NCI-H146 treated with DMSO at 0.1 percent for 48 hours (cell line): Measurements from ENCODE around the gene USP5.
A peak's percentile ranks its signal among the peaks of the same experiment; 100 is the strongest.

Experiments
- DNase-seq: peaks from one replicate; lab custom pipeline; 2025; ENCODE audit not compliant: unreplicated experiment; lab: John Stamatoyannopoulos, UW

Gene USP5

DNA sequence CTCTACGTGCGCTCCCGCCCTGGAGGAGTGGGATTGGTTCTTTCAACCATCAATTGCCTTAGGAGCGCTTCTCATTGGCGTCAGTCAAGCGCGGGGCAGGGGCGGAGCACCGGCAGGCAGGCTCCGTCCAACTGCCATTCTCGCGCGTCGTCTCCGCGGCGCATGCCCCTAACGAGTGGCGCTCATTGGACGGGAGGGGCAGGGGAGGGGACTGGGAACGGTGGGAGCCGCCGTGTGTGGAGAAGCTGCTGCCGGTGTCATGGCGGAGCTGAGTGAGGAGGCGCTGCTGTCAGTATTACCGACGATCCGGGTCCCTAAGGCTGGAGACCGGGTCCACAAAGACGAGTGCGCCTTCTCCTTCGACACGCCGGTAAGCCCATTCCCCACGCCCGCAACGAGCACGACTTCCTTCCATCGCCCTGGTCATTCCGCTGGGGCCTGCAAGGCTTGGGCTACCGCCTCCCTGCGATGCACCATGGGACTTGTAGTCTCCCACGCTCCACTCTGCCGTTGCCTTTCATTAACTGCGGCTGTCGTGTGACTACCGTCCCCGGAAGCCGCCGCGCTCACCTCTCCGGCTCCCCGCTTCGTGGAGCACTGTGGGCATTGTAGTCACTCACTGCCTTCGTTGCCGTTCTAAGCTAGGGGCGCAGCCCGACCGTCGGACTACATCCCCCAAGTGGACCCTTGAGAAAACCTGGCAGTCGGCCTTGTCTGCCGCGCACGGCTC lies at the start of gene USP5:
USP5 (plus strand) TSS at position 230 of the 730 bp plus-strand sequence; CDS start at position 260, 30 bp downstream.
- peak; percentile 100 for DNase-seq

GRCh38 chr12:6807170-6807569 lies 44.8 kb upstream of the USP5 start:
- DNase-seq = no peak

- DNase-seq = no peak
These were observed 42.9 kb upstream of the USP5 start for GRCh38 chr12:6809056-6809455.

GRCh38 chr12:6810758-6811157 lies 41.2 kb upstream of the USP5 start:
- DNase-seq = no peak

- DNase-seq = no peak
These were observed 38.6 kb upstream of the USP5 start for GRCh38 chr12:6813363-6813762.

- no peak for DNase-seq
These were observed 35.4 kb upstream of the USP5 start for GRCh38 chr12:6816598-6816997.

GRCh38 chr12:6817098-6817497 lies 34.9 kb upstream of the USP5 start:
- DNase-seq = no peak

GRCh38 chr12:6817662-6818157 lies 34.2 kb upstream of the USP5 start:
- no peak for DNase-seq

GRCh38 chr12:6818222-6818621 lies 33.7 kb upstream of the USP5 start:
- no peak for DNase-seq

- no peak for DNase-seq
These were observed 33.3 kb upstream of the USP5 start for GRCh38 chr12:6818645-6819044.

GRCh38 chr12:6819106-6820030 lies 32.6 kb upstream of the USP5 start:
- DNase-seq = no peak

DNA sequence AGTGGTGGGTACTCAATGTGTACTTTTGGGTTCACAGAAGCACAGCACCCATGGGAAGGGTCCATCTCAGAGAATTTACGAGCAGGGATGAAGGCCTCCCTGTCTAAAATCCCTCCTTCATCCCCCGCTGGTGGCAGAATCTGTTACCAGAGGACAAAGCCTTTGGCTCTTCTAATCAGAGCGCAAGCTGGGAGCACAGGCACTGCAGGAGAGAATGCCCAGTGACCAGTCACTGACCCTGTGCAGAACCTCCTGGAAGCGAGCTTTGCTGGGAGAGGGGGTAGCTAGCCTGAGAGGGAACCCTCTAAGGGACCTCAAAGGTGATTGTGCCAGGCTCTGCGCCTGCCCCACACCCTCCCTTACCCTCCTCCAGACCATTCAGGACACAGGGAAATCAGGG lies 31.8 kb upstream of the USP5 start:
- DNase-seq = no peak

- DNase-seq = peak; percentile 57
These were observed 30.1 kb upstream of the USP5 start, which contains the start of gene GPR162 for GRCh38 chr12:6821591-6822425. TSS of gene GPR162 (plus strand) at chr12:6821821. CDS start at chr12:6823899, 2,078 bp downstream.

DNA sequence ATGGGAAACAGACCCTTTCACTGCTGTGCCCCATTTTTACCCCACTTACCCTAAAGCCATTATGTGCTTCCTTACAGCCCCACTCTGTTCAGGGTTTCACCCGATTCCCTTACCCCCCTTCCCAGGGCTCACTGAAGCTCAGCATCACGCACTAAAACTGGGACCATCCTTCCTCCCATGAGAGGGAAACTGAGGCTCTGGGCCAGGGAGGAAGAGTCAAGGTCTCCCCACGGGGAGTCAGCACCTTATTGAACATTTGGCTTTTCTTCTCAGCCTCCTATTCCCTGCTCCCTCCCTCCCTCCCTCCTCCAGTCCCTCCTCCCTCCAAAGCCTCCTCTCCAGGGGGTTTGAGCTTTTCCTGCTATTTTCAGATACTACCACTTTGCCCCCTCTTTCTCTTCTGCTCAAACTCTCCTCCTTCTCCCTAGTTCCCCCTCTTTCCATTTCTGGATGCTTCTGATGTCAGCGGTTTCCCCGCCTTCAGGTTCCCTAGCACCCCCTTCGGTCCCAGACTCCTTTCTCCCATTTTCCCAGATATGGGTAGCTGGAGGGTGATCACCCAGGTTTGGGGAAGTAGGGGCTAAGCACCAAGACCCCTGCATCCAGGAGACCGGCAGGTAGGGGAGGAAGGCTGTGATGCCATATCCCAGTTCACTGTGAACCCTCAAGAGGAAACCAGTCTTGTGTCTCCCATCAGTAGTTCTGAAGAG lies 29.4 kb upstream of the USP5 start:
- no peak for DNase-seq

DNA sequence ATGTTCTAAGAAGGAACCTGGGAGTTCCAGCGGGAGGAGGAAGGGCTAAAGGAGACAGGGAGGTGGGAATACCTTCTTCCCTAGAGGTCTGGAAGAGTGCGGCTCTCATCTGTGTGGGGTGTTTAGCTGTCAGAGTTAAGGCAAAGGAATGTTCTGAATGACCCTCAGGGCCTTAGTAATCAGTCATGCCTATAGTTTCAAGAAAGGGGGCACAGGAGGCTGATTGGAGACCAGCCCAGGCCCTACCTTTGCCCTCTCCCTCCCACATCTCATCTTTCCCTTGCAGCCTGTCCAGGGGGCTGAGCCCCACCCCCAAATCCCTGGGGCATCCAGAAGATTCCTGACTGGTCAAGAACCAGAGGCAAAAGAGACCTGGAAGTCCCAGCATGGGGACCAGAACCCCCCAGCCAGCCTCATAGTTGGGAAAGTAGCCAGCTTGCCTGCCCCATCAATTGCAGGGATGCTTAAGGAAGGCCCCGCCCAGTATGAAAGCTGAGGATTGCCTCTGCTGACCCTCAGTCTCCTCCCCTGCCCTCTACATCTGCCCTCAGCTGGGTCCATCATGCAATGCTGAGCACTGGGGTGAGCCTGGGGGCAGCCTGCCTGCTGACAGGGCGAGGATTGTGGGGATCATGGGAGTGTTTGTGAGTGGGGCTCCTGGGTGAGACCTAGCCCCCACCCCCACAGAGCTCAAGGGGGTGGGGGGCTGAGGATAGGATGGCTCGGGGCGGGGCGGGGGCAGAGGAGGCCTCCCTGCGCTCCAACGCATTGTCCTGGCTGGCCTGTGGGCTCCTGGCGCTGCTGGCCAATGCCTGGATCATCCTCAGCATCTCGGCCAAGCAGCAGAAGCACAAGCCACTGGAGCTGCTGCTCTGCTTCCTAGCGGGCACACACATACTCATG lies 28.5 kb upstream of the USP5 start:
- no peak for DNase-seq

DNA sequence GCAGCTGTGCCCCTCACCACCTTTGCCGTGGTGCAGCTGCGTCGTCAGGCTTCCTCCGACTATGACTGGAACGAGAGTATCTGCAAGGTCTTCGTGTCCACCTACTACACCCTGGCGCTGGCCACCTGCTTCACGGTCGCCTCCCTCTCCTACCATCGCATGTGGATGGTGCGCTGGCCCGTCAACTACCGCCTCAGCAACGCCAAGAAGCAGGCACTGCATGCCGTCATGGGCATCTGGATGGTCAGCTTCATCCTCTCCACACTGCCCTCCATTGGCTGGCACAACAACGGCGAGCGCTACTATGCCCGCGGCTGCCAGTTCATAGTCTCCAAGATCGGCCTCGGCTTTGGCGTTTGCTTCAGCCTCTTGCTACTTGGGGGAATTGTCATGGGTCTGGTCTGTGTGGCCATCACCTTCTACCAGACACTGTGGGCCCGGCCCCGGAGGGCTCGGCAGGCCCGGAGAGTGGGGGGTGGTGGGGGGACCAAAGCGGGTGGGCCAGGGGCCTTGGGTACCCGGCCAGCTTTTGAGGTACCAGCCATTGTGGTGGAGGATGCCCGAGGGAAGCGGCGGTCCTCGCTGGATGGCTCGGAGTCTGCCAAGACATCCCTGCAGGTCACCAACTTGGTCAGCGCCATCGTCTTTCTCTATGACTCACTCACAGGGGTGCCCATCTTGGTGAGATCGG lies 27.7 kb upstream of the USP5 start:
- no peak for DNase-seq

GRCh38 chr12:6824901-6825381 lies 27.0 kb upstream of the USP5 start:
- peak; percentile 66 for DNase-seq

DNA sequence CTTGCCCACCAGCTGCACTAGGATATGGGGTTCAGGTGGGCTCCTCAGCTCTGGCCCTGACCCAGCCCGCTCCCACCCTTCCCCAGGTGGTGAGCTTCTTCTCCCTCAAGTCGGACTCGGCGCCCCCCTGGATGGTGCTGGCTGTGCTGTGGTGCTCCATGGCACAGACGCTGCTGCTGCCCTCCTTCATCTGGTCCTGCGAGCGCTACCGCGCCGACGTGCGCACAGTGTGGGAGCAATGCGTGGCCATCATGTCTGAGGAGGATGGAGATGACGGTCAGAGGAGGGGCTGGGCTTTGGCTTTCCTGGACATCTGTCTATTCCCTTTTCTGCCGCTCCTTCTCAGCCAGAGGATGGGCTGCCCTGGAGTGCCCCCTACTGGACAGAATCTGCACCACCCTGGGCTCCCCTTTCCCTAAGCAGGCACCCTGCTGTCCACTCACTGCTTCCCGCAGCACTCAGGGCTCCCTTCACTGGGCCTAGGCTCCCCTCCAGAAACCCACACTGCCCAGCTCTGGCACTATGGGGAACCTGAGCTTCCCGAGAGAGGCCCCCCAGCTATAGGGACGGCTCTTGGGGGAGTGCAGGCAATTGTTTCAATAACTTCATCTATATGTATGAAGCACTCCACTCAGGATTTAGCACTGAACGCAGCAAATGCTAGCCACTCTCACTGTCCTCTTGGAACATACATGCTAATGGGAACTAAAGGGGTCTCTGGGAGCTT lies 26.4 kb upstream of the USP5 start:
- DNase-seq = peak; percentile 96
